Measurements from ENCODE around the gene CHID1.

- TF ChIP-seq TARDBP (IDR thresholded peaks at IDR 0.05) (no peak), HDGF (IDR thresholded peaks at IDR 0.05; ENCODE audit: borderline replicate concordance) (no peak)
These were observed 21.8 kb upstream of the CHID1 start for GRCh38 chr11:932435-932834.

All from HEK293T (cell line).